Right atrium auricular region (tissue), 2 donors: ENCODE results near the gene SLC18A3. TPM values are rescaled to one million over a fixed set of nuclear protein-coding genes. Genes with fewer than 3 reads are reported as not detected.

Source experiments
- DNase-seq: peaks from one replicate; pipeline ENCODE4 v3.0.0-alpha.2; 2019; ENCODE audit warnings: low spot score
- H3K27ac ChIP-seq, 2 donors: fragments of 200-600 bp; sonication (generic); 1 replicate in 1 of 2; 2 replicates in 1 of 2; pipeline ENCODE4 v1.5.1; 2016 to 2019
- H3K27me3 ChIP-seq, 2 donors: fragments of 200-600 bp; sonication (generic); one replicate each; pipeline versions ENCODE4 v1.5.1 to v1.6.0; 2017 to 2019
- H3K36me3 ChIP-seq: fragments of 200-600 bp; sonication (generic); one replicate; pipeline ENCODE4 v1.5.1; 2016
- H3K4me1 ChIP-seq, 2 donors: fragments of 200-600 bp; sonication (generic); one replicate each; pipeline versions ENCODE4 v1.5.1 to v1.6.0; 2017 to 2019
- H3K4me3 ChIP-seq, 2 donors: fragments of 200-600 bp; sonication (generic); 1 replicate in 1 of 2; 2 replicates in 1 of 2; pipeline ENCODE4 v1.5.1; 2017 to 2019; ENCODE audit warnings: mild to moderate bottlenecking in 1 of 2, moderate library complexity in 1 of 2
- H3K9me3 ChIP-seq, 2 donors: fragments of 200-600 bp; sonication (generic); one replicate each; pipeline ENCODE4 v1.5.1; 2019
- total RNA-seq, 2 donors: library from RNA; depleted of rRNA; stranded (reverse); fragments of >200 nt; gene quantifications; one replicate each; pipeline ENCODE4 v1.1.0, GENCODE V29; 2016
- TF ChIP-seq, protein P1 (sequence below), 2 donors: fragments of 200-600 bp; sonication (generic); IDR thresholded peaks; one replicate each; pipeline ENCODE4 v1.5.1; 2019; ENCODE audit warnings: antibody characterized with exemption in 2 of 2

The SLC18A3 gene
- total RNA-seq, 2 donors from 2014 or later: not detected

DNA sequence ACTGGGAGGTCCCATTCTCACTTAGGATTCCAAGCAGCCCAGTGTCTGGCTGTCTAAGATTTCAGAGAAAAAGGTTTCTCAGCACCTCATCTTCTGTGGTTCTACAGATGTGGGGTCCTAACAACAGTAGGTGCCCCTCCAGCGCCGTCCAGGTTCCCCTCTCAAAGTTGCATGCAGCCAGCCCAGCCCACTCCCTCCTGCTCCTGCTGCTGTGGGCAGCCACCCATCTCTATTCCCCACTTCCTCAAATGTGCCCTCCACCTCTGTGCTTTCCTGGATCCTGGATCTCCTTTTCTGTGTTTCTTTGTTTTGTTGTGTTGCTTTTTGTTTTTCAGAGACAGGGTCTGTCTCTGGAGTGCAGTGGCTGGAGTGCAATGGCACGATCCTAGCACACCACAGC lies 13.3 kb upstream of the SLC18A3 start:
- Histone ChIP-seq H3K27ac (no peak overlapping the region), H3K9me3 (no peaks in the 10 kb centered on the region), H3K27me3 (no peaks in the 10 kb centered on the region), H3K36me3 (no peaks in the 10 kb centered on the region), H3K4me3 (no peak overlapping the region), H3K4me1 (no peaks in the 10 kb centered on the region)
- DNase-seq: no peak
- TF ChIP-seq, protein P1, sequence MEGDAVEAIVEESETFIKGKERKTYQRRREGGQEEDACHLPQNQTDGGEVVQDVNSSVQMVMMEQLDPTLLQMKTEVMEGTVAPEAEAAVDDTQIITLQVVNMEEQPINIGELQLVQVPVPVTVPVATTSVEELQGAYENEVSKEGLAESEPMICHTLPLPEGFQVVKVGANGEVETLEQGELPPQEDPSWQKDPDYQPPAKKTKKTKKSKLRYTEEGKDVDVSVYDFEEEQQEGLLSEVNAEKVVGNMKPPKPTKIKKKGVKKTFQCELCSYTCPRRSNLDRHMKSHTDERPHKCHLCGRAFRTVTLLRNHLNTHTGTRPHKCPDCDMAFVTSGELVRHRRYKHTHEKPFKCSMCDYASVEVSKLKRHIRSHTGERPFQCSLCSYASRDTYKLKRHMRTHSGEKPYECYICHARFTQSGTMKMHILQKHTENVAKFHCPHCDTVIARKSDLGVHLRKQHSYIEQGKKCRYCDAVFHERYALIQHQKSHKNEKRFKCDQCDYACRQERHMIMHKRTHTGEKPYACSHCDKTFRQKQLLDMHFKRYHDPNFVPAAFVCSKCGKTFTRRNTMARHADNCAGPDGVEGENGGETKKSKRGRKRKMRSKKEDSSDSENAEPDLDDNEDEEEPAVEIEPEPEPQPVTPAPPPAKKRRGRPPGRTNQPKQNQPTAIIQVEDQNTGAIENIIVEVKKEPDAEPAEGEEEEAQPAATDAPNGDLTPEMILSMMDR (IDR thresholded peaks at IDR 0.05): no peak

DNA sequence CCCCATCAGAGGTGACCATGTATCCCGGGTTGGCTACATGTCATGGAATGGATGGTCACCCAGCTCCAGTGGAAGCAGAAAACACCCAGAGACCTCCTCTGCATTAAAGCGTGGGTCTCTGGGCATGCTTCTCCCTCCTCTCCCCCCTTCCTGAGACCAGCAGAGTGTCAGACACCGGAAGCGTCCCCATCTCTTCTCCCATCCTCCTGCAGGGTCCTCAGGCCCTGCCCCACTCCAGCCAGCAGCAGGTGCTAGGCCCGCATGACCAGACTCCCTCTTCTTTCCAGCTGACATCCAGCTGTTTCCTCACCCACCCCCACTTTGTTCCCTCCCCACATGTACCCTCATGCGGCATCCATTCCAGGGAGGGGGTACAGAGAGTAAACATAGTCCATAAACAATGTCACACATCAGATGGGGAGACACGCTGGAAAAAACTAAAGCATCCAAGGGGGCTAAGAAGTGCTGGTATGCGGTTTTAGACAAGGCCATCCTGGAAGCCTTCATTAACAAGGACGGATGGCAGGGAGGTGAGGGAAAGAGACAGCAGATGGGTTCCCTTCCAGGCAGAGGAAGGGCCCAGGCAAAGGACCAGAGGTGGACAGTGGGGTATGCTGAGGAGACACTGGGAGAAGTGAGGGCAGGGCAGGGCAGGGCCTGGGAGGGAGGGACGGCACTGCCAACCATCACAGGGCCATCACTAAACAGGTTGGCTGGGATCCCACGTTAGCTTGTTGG lies 12.5 kb upstream of the SLC18A3 start:
- Histone ChIP-seq H3K27ac (no peak overlapping the region), H3K4me3 (no peak overlapping the region), H3K27me3 (no peaks in the 10 kb centered on the region), H3K4me1 (no peaks in the 10 kb centered on the region), H3K9me3 (no peaks in the 10 kb centered on the region), H3K36me3 (no peaks in the 10 kb centered on the region)
- no peak for DNase-seq
- TF ChIP-seq, protein P1 (IDR thresholded peaks at IDR 0.05): no peak

DNA sequence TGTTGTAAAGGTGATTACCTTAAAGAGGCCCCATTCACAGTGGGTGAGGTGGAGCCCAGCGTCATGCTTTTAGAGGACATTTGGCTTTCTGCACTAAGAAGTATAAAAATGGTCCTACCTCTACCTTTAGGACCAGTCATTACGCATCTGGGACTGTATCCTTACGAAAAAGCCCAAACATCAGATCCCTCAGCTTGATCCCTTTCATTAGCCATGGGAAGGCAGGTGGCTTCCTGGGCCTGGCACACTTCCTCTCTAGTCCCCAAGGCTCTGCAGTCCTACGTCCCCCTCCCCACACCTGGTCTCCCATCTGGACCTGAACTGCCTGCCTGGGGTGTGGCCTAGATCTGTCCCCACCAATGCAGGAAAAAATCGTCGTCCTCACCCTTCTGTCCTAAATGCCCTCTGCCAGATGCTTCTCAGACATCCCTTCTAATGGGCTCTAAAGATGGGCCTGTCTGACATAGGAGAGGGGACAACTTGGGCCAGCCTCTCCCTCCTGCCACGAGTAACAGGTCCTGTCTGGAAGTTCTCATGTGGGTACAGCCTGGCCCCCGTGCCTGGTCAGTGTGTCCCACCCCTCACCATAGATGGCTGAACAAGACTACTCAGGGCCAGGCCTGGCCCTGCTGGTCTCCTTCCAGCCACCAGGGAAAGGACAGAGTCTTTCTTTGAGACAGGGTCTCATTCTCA lies 11.8 kb upstream of the SLC18A3 start:
- Histone ChIP-seq H3K27me3 (peaks cover 0 to 3% of the 10 kb centered on the region in 2 donors), H3K4me1 (no peaks in the 10 kb centered on the region), H3K4me3 (no peak overlapping the region), H3K9me3 (no peaks in the 10 kb centered on the region), H3K36me3 (no peaks in the 10 kb centered on the region), H3K27ac (no peak overlapping the region)
- TF ChIP-seq, protein P1 (IDR thresholded peaks at IDR 0.05): no peak
- no peak for DNase-seq

DNA sequence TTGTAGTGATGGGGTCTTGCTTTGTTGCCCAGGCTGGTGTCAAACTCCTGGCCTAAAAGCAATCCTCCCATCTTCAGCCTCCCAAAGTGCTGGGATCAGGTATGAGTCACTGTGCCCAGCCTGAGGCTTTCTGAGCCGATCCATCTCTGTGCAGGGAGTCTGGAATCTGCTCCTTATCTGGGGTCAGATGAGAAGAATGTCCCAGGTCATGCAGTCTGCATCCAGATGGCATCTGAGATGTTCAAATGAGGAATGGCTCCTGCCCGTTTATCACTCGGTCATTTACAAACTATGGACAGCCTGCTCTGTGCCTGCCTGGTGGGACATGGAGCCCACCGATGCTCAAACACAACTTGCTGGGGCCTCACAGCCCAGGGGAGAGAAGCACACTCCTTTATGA lies 11.1 kb upstream of the SLC18A3 start:
- Histone ChIP-seq H3K27me3 (peaks cover 0 to 3% of the 10 kb centered on the region in 2 donors), H3K4me3 (no peak overlapping the region), H3K27ac (no peak overlapping the region), H3K9me3 (no peaks in the 10 kb centered on the region), H3K4me1 (no peaks in the 10 kb centered on the region), H3K36me3 (no peaks in the 10 kb centered on the region)
- DNase-seq: no peak
- TF ChIP-seq, protein P1 (IDR thresholded peaks at IDR 0.05): no peak

DNA sequence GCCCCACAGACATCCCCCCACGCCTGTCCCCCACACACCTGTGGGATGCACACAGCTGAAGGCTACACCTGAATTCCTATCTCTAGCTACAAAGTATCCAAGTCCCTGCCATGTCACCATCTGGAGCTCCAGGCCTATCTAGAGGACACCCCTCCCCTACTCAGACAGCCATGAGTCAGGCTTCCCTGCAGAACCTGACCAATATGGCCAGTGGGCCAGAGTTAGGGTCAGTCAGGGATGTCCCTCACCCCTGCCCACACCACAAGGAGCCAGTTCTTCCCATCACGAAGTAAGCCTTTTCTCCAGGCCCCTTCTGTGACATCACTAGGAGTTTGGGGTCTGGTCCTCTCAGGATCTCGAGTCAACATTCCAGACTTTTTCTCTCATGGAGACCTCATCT lies 10.6 kb upstream of the SLC18A3 start:
- Histone ChIP-seq H3K4me3 (no peak overlapping the region), H3K27me3 (peaks cover 0 to 3% of the 10 kb centered on the region in 2 donors), H3K9me3 (no peaks in the 10 kb centered on the region), H3K4me1 (no peaks in the 10 kb centered on the region), H3K27ac (no peak overlapping the region), H3K36me3 (no peaks in the 10 kb centered on the region)
- no peak for DNase-seq
- TF ChIP-seq, protein P1 (IDR thresholded peaks at IDR 0.05): no peak
